Erythroblast (primary cell): ENCODE data around the gene ERP29.
"Not testable (repeated sequence)": the region's sequence is repeated elsewhere in the genome, so short reads cannot be mapped to it uniquely, and the experiment has no call there.

Experiments used
- DNase-seq, 2 experiments: peaks; one replicate each; lab custom pipeline; 2025; lab: John Stamatoyannopoulos, UW
- GATA1 ChIP-seq: IDR thresholded peaks from 2 replicates; pipeline ENCODE4 v1.6.1; 2011; ENCODE audit warnings: low read depth, mild to moderate bottlenecking, control low read depth, low read length, moderate library complexity
- POLR2A ChIP-seq: IDR thresholded peaks from 2 replicates; pipeline ENCODE4 v1.6.1; 2011; ENCODE audit warnings: mild to moderate bottlenecking, low read length

Gene ERP29

DNA sequence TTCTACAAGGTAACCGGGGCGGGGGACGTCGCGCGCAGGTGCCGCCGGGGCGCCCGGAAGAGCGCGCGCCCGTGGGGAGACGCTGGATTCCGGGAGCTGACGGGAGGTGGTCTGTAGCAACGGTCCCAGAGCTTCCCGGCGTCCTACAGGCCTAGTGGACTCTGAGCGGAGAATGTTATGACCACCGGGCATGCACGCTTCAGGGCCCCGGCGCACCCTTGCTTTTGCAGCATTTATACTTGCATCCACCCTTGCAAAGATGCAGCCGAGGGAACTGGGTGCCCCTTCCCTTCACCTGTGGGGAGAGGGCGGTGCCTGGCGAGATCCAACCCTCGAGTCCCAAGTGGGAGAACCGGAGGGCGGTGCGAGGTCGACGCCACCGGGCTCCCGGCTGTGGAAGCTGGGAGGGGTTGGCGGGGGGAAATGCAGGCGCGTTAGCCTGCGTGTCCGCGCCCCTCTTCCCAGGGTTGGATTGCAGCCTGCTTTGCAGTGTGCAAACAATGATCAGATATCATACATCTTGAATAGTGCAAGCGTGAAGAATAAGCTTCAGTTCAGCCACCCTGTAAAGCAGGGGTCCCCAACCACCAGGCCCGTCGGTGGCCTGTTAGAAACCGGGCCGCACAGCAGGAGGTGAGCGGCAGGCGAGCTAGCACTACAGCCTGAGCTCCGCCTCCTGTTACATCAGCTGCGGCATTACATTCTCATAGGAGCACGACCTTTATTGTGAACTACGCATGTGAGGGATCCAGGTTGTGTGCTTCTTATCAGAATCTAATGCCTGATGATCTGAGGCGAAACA, 576 bp downstream of the ERP29 start:
- TF ChIP-seq GATA1 (no peak), POLR2A (no peak)
- DNase-seq, result peak; percentile 79 to 86

DNA sequence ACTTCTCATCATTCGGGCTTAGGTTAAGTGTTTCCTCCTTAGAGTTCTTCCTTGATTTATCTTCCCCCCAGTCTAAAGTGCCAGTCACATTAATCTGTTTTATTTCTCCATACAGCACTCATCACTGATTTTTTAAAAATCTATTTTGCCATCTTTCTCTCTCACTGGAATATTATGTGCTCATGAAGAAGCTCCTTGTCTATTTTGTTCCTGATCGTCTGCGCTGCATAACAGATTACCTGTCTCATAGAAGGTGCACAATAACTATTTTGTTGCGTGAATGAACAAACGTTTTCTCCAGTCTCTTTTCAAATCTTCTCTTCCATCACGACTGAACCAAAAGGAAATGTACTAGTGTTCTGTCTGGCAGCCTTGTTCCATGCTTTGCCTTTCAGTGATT, 2.7 kb downstream of the ERP29 start:
- DNase-seq, result no peak
- TF ChIP-seq POLR2A (no peak), GATA1 (no peak)

DNA sequence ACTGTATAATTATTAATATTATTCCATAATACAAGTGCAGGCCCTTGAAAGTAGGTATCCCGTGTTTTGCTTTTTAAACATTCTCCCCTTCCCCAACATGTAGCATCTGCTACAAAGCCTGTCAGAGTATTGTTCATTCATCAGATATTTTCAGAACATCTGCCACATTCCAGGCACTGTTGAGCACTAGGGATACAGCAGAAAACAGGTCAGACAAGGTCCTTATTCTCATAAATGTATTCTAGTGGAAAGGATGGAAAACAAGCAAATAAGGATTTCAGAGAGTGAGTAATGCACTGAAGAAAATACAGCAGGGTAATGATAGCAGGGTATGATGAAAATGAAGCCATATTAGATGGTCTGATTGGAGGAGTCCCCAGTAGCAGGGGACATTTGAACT, 3.8 kb downstream of the ERP29 start:
- DNase-seq, result no peak
- no peak for TF ChIP-seq GATA1
- TF ChIP-seq POLR2A, result no peak

DNA sequence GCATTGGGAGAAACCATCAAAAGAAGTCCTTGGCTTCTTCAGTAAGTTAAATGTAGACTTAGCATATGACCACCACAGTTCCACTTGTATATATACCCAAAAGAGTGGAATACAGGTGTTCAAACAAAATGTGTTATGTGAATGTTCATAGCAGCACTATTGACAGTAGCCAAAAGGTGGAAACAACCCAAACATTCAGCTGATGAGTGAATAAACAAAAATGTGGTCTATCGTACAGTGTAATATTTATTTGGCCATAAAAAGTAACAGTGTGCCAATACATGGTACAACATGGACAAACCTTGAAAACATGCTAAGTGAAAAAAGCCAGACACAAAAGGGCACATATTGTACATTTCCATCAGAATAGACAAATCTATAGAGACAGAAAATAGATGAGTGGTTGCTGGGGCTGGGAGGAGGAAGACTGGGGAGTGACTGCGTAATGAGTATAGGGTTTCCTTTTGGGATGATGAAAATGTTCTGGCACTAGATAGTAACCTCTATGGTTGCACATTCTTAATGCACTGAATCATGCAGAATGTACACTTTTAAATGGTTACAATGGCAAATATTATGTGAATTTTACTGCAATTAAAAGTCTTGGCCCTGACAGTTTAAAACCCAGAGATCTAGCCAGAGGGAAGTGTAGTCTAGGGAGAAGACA, 5.5 kb downstream of the ERP29 start:
- TF ChIP-seq POLR2A (no peak), GATA1 (no peak)
- no peak for DNase-seq

DNA sequence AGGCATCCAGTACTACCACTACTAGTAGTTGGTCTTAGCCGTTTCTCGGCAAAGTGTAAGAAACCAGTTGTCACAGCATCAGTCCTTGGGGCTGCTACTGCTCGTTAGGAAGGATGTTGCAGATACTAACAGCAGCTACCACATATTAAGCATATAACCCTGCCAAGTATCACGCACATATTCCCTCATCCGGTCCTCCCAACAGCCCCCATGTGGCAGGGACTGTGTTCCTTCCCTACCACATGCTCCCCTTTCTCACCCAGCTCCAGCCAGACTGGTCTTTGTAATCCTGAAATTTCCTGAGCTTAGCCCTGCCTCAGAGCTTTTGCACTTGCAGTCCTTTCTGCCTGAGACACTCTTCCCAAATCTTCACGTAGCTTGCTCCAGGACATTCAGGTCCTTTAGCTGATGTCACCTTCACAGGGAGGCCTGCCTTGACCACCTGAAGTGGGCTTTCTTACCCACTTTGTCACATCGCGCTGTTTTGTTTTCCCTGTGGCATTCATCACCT, 7.8 kb downstream of the ERP29 start:
- TF ChIP-seq POLR2A (no peak), GATA1 (no peak)
- DNase-seq, result no peak

DNA sequence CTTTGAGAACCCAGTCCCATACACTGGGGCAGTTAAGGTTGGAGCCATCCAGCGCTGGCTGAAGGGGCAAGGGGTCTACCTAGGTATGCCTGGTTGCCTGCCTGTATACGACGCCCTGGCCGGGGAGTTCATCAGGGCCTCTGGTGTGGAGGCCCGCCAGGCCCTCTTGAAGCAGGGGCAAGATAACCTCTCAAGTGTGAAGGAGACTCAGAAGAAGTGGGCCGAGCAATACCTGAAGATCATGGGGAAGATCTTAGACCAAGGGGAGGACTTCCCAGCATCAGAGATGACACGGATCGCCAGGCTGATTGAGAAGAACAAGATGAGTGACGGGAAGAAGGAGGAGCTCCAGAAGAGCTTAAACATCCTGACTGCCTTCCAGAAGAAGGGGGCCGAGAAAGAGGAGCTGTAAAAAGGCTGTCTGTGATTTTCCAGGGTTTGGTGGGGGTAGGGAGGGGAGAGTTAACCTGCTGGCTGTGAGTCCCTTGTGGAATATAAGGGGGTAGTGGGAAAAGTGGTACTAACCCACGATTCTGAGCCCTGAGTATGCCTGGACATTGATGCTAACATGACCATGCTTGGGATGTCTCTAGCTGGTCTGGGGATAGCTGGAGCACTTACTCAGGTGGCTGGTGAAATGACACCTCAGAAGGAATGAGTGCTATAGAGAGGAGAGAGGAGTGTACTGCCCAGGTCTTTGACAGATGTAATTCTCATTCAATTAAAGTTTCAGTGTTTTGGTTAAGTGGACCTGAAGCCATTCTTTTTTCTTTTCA, 9.2 kb downstream of the ERP29 start:
- no peak for TF ChIP-seq POLR2A
- no peak for TF ChIP-seq GATA1
- DNase-seq, result no peak

DNA sequence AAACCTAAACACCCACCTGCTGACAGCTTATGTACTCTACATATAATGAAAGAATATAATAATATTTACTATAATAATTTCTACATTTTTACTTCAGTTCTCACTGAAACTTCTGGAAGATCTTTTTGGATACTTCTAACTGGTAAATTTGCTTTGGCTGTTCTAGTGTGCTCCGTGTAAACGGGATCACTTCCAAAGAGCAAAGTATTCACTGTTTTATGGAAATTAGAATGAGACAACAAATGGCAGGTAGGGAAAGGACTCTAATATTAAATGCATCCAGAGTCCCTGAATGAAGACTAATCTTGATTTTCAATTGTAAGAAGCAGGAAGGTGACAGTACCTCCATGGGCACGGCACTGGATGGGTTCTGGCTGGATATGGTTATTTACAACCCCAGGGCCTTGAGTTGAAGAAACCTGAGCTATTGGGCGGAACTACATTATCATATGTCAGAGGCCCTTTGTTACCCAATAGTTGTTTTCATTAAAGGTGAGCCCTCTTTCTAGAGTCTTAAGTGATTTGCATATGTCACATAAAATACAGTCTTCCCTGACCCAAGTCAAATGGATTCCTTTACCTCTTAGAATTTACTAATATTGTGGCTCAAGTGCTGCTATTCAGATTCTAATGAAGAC, 10.7 kb downstream of the ERP29 start:
- DNase-seq, result no peak
- TF ChIP-seq GATA1, result no peak
- TF ChIP-seq POLR2A, result no peak

DNA sequence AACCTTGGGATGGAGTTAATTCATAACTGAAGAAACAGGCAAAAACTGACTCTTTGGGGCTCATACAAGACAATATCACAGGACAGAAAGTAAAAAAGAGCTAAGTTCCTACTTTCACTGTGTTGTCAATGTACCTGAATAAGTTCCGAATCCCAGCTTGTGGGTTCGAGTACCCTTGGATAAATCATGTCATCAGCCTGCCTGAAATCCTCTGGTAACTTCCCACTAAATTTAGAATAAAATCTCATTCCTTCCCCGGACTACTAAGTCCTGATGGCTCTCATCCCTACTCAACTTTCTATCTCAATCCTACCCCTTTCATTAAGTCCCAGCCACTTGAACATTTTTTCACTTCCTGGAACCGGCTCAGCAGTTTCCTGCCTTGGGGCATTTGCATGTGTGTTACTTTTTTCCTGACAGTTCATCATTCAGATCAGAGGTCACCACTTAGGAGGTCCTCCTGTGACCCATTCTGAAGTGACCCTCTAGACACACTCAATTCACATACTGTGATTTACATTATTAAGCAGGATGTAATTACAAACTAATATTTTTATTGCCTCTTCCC, 12.7 kb downstream of the ERP29 start:
- TF ChIP-seq POLR2A (no peak), GATA1 (no peak)
- no peak for DNase-seq

DNA sequence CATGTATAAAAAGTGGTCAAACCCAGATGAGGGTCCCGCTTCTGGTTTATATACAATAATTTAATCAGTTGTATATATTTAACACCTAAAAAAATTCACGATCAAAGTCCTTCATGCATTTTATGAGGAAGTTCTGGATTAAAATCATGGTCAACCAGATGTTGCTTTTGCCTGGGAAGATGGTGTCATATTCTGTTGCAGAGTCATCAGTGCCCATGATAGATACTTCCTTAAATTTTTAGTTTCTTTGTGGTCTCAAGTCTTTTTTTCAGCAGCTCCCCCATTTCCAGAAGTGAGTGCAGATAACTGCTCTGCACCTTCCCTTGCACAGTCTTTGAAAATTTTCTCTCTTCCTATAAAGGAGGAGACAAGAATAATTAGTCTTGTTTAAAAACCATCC, 16.1 kb downstream of the ERP29 start:
- DNase-seq, result no peak
- TF ChIP-seq GATA1, result no peak
- TF ChIP-seq POLR2A, result no peak

DNA sequence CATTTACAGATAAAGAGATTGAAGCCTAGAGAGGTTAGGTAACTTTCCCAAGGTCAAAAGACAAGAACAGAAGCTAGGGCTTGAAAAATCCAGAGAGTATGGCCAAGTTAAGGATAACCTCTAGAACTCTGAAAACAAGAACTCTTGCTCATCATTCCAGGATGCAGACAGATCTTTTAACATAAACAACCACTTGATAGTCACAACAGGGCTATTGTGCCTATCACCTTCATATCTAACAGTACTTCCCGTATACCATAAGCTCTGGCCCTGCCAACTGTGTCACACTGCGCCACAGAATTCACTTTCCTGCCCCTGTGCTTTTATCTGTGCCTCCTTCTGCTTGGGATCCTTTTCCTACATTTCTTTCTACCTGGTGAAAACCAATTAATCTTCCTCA, 18.2 kb downstream of the ERP29 start:
- DNase-seq, result no peak
- no peak for TF ChIP-seq GATA1
- no peak for TF ChIP-seq POLR2A

DNA sequence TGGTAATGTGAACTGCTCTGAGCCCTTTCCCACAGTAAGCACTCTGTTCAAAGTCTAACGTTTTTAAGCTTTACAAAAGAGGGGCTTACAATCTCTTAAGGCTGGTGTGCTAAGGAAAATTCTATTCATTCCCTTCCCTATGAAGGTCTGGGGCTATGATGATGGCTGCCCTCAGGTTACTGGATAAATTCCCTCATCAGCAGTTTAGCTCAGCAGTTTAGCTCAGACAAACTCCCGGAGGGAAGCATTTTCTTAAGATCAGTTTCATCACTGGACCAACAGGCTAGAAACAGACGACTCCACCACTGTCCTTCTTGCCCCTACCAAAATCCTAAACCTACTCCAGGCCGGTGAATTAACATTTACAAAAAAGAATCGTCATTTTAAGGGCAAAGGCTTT, 19.1 kb downstream of the ERP29 start:
- DNase-seq, result no peak
- TF ChIP-seq GATA1, result no peak
- TF ChIP-seq POLR2A, result no peak

DNA sequence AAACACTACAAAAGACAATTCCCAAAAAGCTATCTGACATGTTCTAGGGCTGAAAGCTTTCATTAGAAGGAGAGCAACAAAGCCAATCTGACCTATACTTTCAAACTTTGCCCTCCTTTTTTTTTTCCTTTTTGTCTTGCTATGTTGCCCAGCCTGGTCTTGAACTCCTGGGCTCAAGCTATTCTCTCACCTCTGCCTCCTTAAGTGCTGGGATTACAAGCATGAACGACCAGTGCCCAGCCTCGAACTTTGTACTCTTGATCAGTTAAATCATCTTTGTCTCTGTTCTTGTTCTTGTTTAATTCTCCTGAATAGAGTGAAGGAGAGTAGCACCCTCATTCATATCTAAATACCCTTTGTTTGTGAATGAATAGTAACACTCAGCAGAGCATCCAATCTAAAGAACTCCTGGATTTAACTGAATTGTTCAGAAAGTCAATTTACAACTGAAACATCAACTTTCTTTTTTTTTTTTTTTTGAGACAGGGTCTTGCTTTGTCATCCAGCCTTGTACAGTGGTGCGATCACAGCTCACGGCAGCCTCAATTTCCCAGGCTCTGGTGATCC, 22.1 kb downstream of the ERP29 start:
- no peak for TF ChIP-seq POLR2A
- no peak for TF ChIP-seq GATA1
- no peak for DNase-seq

DNA sequence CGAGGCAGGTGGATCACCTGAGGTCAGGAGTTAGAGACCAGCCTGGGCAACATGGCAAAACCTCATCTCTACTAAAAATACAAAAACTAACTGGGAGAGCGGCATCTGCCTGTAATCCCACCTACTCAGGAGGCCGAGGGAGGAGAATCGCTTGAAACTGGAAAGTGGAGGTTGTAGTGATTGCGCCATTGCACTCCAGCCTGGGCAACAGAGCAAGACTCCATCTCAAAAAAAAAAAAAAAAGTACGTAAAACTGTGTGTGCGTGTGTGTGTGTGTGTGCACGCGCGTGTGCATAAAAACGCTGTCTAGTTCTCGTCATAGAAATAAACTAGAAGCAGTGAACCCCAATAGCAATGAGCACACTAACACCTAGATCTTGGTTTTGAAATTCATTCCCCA, 23.4 kb downstream of the ERP29 start:
- not testable (repeated sequence) for DNase-seq

DNA sequence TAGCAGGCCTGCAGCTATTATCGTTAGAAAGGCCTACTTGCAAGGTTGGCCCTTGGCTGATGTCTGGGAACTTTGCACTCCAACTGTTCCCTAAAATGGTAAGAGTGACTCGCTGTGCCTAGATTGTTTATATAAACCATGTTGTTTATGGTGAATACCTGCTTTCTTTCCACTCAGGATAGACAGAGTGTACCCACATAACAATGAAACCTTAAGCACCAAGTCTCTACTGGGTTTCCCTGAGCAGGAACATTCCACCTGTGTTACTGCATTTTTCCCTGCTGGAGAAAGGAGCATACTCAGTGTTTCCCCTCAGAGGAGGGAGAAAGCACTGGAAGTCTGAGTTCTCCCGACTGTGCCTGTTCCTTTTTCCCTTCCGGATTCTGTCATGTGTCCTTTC, 32.8 kb downstream of the ERP29 start:
- no peak for TF ChIP-seq POLR2A
- no peak for TF ChIP-seq GATA1
- no peak for DNase-seq
